ENCODE data around the gene C5. TPM values are rescaled to one million over a fixed set of nuclear protein-coding genes. Genes with fewer than 3 reads are reported as not detected.

Gene C5
- total RNA-seq, 4 donors from 2014 or later = 1.2 to 8.6 (median 2.1) TPM

GRCh38 chr9:120965344-120966012 lies 84.6 kb downstream of the C5 start:
- H3K27ac ChIP-seq = peak overlapping the region in 1 of 4 donors; percentile 55
- DNase-seq = no peak
- no peak for TF ChIP-seq POLR2A (IDR thresholded peaks at IDR 0.05)
- TF ChIP-seq, protein P1, sequence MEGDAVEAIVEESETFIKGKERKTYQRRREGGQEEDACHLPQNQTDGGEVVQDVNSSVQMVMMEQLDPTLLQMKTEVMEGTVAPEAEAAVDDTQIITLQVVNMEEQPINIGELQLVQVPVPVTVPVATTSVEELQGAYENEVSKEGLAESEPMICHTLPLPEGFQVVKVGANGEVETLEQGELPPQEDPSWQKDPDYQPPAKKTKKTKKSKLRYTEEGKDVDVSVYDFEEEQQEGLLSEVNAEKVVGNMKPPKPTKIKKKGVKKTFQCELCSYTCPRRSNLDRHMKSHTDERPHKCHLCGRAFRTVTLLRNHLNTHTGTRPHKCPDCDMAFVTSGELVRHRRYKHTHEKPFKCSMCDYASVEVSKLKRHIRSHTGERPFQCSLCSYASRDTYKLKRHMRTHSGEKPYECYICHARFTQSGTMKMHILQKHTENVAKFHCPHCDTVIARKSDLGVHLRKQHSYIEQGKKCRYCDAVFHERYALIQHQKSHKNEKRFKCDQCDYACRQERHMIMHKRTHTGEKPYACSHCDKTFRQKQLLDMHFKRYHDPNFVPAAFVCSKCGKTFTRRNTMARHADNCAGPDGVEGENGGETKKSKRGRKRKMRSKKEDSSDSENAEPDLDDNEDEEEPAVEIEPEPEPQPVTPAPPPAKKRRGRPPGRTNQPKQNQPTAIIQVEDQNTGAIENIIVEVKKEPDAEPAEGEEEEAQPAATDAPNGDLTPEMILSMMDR (IDR thresholded peaks at IDR 0.05) = no peak
- H3K4me3 ChIP-seq = no peak overlapping the region
- H3K4me1 ChIP-seq = no peaks in the 10 kb centered on the region
- no peaks in the 10 kb centered on the region for H3K9me3 ChIP-seq
- peaks cover 0 to 7% (median 0%) of the 10 kb centered on the region in 3 donors for H3K36me3 ChIP-seq
- no peaks in the 10 kb centered on the region for H3K27me3 ChIP-seq

DNA sequence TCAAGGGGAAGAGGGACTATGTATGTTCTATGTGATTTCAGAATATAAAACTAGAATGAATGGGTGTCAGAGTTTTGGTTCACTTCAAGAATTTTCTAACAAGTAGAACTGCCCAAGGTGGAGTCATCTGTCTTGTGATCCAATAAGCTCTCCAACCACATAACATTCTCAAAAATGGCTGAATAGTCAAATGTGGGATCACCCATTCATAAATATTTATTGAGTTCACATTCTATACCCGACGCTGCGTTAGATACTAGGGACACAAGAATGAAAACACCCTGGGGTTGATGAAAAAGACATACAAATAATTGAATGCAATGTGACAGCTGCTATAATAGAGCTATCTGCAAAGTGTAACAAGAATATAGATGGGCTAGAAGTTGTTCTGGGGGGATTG lies 88.1 kb downstream of the C5 start:
- TF ChIP-seq, protein P1 (IDR thresholded peaks at IDR 0.05) = no peak
- no peak for TF ChIP-seq POLR2A (IDR thresholded peaks at IDR 0.05)
- DNase-seq = no peak
- no peak overlapping the region for H3K27ac ChIP-seq
- H3K9me3 ChIP-seq = no peaks in the 10 kb centered on the region
- H3K27me3 ChIP-seq = no peaks in the 10 kb centered on the region
- H3K4me1 ChIP-seq = no peaks in the 10 kb centered on the region
- no peak overlapping the region for H3K4me3 ChIP-seq
- H3K36me3 ChIP-seq = peaks cover 0 to 7% (median 0%) of the 10 kb centered on the region in 3 donors

- DNase-seq = no peak
- Histone ChIP-seq H3K27me3 (no peaks in the 10 kb centered on the region), H3K4me1 (no peaks in the 10 kb centered on the region), H3K9me3 (no peaks in the 10 kb centered on the region), H3K4me3 (no peak overlapping the region), H3K27ac (no peak overlapping the region), H3K36me3 (peaks cover 0 to 7% (median 0%) of the 10 kb centered on the region in 3 donors)
- no peak for TF ChIP-seq POLR2A (IDR thresholded peaks at IDR 0.05)
- TF ChIP-seq, protein P1 (IDR thresholded peaks at IDR 0.05) = no peak
Measured at GRCh38 chr9:120960001-120960400, 90.1 kb downstream of the C5 start.

DNA sequence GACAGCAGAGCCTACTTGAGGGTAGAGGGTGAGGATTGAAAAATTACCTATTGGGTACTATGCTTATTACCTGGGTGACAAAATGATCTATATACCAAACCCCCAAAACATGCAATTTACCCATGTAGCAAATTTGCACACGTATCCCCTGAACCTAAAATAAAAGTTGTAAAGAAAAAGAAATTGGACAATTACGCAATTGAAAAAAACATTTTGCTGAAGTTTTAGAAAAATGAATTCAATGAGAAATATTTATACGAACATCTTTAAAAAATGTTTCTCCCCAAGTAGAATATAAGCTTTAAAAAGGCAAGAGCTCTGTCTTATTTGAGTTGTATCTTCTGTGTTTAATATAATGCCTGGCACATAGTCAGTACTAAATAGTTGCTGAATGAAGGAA lies 93.2 kb downstream of the C5 start:
- Histone ChIP-seq H3K36me3 (no peaks in the 10 kb centered on the region), H3K4me1 (no peaks in the 10 kb centered on the region), H3K27me3 (no peaks in the 10 kb centered on the region), H3K9me3 (no peaks in the 10 kb centered on the region), H3K27ac (no peak overlapping the region), H3K4me3 (no peak overlapping the region)
- no peak for DNase-seq
- no peak for TF ChIP-seq POLR2A (IDR thresholded peaks at IDR 0.05)
- TF ChIP-seq, protein P1 (IDR thresholded peaks at IDR 0.05) = no peak

- H3K4me1 ChIP-seq = no peaks in the 10 kb centered on the region
- no peaks in the 10 kb centered on the region for H3K36me3 ChIP-seq
- no peak overlapping the region for H3K27ac ChIP-seq
- DNase-seq = no peak
- H3K27me3 ChIP-seq = no peaks in the 10 kb centered on the region
- no peak for TF ChIP-seq POLR2A (IDR thresholded peaks at IDR 0.05)
- TF ChIP-seq, protein P1 (IDR thresholded peaks at IDR 0.05) = no peak
- no peaks in the 10 kb centered on the region for H3K9me3 ChIP-seq
- no peak overlapping the region for H3K4me3 ChIP-seq
Measured at GRCh38 chr9:120951960-120952618, 98.0 kb downstream of the C5 start.

Measured in Peyer's patch (tissue), 4 donors.